DOHH2 (cell line): Measurements from ENCODE around the gene PLB1.

ENCODE experiments used
- EZH2phosphoT487 ChIP-seq: fragments of 200-600 bp; sonication (generic); IDR thresholded peaks from 2 replicates; pipeline ENCODE4 v1.6.1; 2017; ENCODE audit warnings: borderline replicate concordance, mild to moderate bottlenecking, antibody characterized with exemption, low read length, moderate library complexity, mixed read lengths
- TF ChIP-seq, protein P1 (sequence below): fragments of 200-600 bp; sonication (generic); IDR thresholded peaks from one replicate; pipeline ENCODE4 v1.5.1; 2014; ENCODE audit warnings: antibody characterized with exemption, mild to moderate bottlenecking, low read depth, low read length; ENCODE audit not compliant: poor library complexity, severe bottlenecking

DNA sequence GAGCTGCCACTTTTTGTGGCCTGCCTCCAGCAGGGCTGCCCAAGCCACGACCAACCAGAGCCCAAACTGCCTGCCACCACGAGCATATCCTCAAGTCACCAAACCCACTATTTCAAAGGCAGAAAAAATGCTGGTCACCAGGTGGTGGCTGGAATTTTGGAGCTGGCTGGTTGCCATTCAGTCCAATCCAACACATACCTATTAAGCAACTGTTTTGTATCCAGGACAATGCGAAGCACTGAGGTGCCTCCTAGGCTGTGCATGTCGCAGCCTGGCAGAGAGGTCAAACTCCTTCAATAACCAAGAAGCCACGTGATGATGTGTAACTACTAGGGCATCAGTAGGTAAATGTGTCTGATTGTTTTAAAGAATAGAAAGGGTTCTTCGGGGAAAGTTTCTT lies 147.5 kb downstream of the PLB1 start:
- TF ChIP-seq, protein P1, sequence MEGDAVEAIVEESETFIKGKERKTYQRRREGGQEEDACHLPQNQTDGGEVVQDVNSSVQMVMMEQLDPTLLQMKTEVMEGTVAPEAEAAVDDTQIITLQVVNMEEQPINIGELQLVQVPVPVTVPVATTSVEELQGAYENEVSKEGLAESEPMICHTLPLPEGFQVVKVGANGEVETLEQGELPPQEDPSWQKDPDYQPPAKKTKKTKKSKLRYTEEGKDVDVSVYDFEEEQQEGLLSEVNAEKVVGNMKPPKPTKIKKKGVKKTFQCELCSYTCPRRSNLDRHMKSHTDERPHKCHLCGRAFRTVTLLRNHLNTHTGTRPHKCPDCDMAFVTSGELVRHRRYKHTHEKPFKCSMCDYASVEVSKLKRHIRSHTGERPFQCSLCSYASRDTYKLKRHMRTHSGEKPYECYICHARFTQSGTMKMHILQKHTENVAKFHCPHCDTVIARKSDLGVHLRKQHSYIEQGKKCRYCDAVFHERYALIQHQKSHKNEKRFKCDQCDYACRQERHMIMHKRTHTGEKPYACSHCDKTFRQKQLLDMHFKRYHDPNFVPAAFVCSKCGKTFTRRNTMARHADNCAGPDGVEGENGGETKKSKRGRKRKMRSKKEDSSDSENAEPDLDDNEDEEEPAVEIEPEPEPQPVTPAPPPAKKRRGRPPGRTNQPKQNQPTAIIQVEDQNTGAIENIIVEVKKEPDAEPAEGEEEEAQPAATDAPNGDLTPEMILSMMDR = no peak
- no peak for TF ChIP-seq EZH2phosphoT487
